NCI-H524 (cell line): ENCODE data around the gene KAT6B.
"Not testable (repeated sequence)": the region's sequence is repeated elsewhere in the genome, so short reads cannot be mapped to it uniquely, and the experiment has no call there.

Experiments used
- DNase-seq, 2 experiments: peaks; one replicate each; lab custom pipeline; 2025; lab: John Stamatoyannopoulos, UW

Gene KAT6B

GRCh38 chr10:74859546-74859945 lies 33.1 kb downstream of the KAT6B start:
- DNase-seq = no peak

DNA sequence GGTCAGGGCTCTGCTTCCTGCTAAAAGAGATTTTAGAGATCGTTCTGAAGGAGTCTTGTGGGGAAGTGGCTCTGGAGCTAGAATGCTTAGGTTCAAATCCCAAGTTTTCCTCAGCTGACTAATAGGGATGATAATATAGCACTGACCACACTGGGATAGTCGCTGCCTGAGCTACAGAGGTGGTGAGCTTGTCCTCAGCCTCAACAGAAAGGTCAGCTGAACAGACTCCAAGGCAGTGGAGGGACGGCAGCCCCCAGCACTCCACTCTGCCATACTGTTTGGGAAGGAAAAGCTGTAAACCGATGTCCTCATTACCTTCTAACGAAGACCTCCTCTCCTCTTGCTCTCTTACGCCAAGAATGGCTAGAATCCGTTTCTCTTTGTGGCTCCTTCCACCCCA lies 36.2 kb downstream of the KAT6B start:
- no peak for DNase-seq

- no peak for DNase-seq
Observed at GRCh38 chr10:74863551-74863950, 37.2 kb downstream of the KAT6B start.

- no peak for DNase-seq
Observed at GRCh38 chr10:74867351-74867750, 41.0 kb downstream of the KAT6B start.

DNA sequence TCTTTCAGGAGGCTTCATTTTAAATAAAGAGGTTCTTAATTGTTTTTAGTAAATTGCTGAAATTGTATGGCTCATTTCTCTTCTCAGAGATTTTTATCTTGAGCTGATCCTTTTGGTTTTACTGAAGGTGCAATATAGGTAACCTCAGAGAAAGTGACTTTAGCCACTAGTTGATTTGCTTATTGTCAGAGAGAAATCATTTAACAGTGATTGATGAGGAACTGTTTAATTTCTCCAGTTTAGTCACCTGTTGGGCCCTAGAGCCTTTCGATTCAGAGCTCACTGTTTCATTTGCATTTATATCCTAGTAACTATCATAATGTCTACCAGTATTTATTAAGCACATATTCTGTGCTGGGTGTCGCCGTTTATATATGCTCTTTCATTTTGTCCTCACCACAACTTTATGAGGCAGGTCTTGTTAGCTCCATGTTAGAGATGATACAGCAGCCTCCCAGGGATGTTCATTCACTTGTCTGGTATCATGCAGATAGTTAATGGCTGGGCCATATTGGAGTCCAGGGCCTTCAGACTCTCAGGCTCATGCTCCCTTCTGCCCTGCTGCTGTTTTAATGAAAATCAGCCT lies 42.1 kb downstream of the KAT6B start:
- no peak for DNase-seq

GRCh38 chr10:74869635-74870034 lies 43.2 kb downstream of the KAT6B start:
- DNase-seq = no peak

DNA sequence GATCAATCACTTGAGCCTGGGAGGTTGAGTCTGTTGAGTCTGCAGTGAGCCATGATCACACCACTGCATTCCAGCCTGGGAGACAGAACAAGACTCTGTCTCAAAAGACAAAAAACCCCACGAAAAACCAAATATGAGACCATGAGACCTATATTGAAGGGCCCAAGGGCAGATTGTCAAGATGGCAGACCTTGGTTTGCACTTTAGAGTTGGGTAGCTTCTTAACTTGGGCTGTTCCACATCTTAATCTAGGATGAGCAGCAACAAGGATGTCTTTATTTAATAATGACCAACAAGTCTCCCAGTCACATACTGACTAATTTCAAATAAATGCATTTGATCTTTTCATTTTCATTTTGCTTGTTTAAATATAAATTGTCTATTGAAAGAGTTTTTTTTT lies 43.8 kb downstream of the KAT6B start:
- DNase-seq = no peak

GRCh38 chr10:74871595-74872382 lies 45.4 kb downstream of the KAT6B start:
- DNase-seq = no peak

GRCh38 chr10:74873803-74874454 lies 47.5 kb downstream of the KAT6B start:
- DNase-seq = no peak

DNA sequence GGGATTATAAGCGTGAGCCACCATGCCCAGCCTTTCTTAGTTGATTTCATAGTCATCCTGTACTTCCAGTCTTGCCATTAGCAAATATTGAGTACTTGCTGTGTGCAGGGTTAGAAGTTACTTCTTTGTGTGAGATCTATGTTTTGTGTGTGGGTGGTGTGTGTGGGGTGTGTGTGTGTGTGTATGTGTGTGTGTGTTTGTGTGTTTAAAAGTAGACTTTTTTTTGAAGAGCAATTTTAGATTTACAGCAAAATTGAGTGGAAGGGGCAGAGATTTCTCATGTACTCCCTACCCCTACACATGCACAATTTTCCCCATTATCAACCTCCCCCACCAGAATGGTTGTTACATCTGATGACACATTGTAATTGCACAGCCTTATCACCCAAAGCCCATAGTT lies 48.2 kb downstream of the KAT6B start:
- no peak for DNase-seq

DNA sequence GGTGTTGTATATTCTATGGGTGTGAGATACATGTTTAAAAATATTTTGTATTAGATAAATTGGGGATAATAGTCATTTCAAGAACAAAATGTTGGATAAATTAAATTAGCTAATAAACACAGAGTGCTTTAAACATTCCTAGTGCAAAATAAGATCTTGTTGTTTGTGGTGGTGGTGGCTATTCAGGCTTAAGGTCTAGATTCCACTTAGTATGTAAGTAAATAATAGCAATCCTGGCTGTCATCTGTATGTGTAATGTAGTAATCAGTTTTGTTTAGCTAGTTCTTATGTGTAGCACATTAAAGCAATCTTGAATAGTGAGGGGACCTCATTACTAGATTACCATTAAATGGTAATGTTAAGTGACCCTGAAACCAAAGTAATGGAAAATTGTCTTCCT lies 48.7 kb downstream of the KAT6B start:
- DNase-seq = no peak

- no peak for DNase-seq
Observed at GRCh38 chr10:74875966-74876365, 49.6 kb downstream of the KAT6B start.

- DNase-seq = not testable (repeated sequence)
Observed at GRCh38 chr10:74877054-74877453, 50.7 kb downstream of the KAT6B start.

DNA sequence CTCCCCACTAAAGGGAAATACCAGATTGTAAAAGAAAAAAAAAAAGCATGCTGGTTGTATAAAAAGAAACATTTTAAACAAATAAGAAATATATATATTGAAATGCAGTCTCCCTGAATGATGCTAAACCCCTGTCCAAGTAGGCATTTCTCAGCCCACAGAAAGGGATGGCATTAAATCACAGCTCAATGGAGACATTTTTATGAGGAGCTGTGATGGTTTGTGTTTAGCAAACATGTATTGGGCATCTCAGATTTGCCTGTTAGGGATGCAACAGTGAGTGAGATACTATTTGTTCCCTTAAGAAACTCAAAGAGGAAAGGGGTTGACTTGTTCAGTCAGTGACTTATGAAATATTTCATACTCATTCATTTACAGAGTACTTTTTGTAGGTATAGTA lies 51.5 kb downstream of the KAT6B start:
- DNase-seq = no peak

- no peak for DNase-seq
Observed at GRCh38 chr10:74880041-74880440, 53.6 kb downstream of the KAT6B start.

- DNase-seq = no peak
Observed at GRCh38 chr10:74881253-74881884, 55.0 kb downstream of the KAT6B start.

DNA sequence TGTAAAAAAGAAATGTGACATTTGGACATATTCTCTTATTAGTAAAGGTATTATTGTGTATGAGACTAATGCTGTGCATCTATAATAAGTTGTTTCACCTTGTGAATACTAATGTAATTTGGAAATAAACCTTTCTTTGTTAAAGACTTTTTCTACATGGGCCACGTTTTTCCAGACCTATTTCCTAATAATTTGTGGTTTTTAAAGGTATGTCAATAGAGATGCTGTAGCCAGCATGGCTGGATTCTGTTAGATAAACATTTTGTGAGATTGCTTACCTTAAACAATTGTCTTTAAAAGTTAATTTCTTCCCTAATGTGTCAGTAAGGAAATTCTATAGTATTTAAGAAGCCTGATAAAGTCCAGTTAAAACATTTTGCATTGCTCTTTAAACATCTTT lies 56.0 kb downstream of the KAT6B start:
- no peak for DNase-seq

DNA sequence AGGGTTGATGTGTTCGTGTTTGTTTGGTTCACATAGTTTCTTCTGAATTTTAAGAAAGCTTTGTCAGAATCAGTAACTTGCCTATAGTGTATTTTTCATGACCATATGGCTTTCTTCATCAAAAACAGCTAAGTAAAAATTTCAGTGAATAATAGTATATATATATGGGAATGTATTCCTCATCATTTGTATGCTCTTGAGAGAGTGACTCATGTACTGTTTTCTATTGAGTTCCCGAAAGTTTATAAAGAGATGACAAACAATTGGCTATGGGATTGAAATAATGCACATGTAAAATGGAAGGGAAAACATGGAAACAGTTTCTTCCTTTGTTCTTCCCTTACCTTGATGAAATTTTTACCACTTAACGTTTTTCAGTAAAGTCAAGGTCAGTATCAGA lies 56.4 kb downstream of the KAT6B start:
- DNase-seq = no peak

DNA sequence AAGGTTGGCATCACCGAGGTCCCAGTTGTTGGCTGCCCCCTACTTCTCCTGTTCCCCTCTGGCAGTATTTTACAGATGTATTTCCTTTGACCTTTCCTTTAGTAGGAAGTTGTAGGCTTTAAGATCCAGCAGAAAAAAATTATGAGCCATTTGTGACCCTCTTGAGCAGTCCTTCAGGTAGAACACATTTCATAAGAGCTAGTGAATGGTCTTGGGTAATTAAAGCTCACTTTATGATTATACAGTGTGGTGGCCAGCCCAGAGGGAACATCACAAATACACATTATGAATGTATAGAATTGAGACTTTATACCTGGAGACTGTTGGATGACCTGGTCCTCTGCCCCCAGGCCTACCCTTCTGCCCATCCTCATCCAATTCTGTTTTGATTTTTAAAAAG lies 57.0 kb downstream of the KAT6B start:
- no peak for DNase-seq

DNA sequence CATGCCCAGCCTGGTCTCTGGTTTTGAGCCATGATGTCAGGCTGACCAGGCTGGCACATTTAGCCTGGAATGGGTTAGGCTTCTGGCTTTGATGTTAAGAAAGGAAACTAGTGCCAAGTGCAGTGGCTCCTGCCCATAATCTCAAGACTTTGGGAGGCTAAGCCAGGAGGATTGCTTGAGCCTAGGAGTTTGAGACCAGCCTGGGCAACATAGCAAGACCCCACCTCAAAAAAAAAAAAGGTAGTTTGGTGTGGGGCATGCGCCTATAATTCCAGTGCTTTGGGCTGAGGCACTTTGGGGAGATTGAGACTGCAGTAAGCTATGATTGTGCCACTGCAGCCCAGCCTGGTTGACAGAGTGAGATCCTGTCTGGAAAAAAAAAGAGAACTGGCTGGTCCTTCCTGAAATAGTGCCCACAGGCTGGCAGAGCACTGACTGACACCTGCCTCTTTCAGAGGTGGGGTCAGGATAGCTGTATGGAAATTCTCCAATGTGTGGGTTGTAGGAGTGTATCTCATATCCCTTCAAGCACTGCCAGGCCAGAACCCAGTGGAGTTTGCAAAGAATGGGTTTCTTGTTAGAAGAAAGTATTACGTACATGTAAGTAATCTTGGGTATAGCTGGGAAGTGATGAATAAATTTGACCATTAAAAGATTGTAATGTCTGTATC lies 61.3 kb downstream of the KAT6B start:
- no peak for DNase-seq

DNA sequence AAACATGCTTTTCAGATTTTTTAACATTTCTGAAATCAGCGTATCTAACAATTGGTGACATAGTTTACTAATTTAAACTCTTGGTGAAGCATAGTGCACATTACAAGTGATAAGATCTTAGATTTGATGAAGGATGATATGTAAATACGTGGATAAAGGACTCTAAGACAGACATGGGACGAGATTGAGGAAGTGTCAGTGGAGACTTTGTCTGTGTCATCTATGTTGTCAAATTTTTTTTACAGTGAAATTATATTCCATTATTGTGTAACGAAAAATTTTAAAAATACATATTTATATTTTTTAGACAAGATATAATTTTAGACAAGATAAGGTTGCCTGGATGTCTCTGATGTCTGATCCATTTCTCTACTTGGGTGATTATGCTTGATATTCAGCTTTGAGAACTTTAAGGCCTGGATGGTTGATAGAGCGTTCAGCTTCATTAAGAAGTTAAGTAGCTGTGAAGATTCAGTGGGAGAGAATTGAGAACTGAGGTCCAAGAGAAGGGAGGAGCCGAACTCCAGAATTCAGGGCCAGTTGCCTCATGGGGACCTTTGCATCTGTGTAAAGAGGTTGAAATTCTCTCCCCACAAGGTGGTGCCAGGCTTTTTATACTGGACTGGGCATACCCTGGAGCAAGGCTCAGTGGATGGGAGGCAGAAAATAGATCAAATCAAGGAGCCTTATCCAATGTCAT lies 62.7 kb downstream of the KAT6B start:
- peak in 1 of 2 experiments; percentile 0 for DNase-seq

- no peak for DNase-seq
Observed at GRCh38 chr10:74889662-74889998, 63.2 kb downstream of the KAT6B start.
